ENCODE results near the gene DAAM1.

DAAM1 gene

DNA sequence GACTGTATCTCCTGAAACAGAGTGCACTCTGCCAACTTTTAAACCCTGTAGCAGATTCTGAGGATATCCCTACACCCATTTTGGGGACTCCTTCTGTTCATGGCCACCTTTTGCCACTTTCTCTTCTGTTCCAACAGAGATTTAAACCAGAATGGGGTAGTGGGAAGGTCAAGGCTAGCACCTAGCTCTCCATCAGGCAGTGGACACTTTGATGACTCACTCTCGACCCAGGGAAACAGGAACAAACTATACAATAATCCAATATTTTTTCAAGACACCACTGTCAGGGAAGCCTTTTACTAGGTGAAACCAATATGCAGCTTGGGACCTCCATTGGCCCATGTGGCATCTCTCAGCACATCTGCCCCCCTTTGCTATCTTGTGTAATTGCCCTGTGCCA, 103.6 kb downstream of the DAAM1 start:
- DNase-seq (ENCODE audit: low spot score) (no peak), FAIRE-seq (no peak)

DNA sequence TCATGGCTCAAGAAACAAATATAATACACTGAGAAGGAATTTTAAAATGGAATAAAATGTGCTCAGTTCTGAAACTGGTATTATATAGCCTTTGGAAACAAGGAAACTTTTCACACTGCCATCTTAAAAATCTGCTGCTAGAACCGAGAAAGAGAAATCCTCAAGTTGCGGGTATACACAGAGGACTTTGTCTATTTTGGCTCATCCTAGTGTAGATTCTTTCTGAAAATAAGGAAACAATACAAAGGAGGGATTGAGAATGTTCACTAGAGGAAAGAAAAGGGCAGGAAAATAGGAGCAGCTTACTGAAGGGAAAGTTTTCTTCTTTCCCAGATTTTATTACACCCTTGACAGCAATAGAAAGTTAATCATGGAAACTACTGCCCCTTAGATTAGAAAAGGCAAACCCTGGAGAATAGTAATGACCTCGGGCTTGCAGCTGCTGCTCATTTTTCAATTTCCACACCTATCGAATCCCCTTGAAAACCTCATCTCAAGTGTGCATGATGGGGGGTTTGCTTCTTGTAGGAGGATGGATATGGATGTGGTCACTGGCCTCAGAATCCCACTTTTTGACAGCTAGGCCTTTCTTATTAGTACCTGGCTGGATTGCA, 104.6 kb downstream of the DAAM1 start:
- DNase-seq (ENCODE audit: low spot score) (no peak), FAIRE-seq (no peak)

DNA sequence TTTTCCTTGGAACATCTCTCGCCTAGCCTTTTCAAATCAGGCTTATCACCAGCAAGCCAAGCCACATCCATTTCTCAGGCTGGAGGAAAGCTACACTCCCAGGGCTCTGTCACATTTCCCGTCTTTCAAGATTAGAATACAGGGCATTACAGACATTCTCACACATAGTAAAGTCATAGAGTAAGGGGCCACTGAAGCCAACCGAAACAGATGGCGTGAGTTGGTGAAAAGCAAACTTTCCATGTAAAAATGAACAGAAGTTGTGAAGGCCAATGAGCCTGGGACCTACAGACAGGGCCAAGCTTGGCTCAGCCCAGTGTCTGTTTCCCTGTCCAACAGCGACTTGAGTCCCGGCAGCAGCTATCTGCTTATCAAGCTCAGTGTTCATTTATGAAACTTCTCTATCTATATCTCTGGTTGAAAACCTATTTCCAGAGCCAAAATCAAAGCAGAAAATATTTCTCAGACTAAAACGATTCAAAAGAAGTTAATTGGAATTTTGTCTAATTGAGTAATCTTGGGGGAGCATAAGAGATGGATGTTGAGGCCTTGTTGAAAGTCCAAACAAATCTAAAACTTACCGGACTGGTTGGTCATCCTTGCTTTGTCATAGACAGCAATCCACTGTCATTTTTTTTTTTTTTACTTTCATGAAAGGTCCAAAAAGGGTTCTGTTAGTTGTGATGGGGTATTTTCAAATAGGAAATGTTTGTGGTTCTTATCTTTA, 105.6 kb downstream of the DAAM1 start:
- DNase-seq (ENCODE audit: low spot score) = no peak
- no peak for FAIRE-seq

DNA sequence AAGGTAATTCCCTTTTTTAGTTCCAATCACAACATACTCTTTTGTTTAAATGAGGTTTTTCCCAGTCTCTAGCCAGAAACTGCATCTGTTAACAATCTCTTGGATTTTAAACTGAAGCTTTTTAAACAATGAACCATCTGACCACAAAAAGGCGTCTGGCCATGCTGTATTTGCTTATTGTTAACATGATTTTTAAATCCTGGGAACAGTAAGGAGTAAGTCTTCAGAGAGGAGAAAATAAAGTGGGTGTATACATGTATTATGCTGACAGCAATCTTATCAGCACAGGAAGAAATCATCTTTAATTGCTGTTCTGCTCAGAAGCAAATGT, 106.2 kb downstream of the DAAM1 start:
- DNase-seq (ENCODE audit: low spot score) = no peak
- no peak for FAIRE-seq

DNA sequence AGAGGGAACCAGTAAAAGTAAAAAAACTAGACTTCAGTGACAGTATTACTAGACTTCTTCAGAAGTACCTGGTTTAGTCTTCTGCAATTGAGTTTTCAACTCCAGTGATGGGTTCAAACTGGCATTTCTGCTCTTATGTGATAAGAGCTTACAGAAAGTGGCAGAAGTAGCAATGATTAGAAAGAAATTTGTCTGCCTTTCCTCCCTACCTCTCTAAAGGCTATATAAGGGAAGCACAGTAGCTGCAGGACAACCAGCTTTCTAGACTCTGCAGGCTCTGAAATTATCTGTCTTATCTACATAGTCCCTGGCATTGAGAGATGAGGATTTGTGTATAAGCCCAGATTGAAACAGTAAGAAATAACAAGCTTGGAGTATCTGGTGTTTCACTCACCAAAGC, 107.5 kb downstream of the DAAM1 start:
- no peak for DNase-seq (ENCODE audit: low spot score)

DNA sequence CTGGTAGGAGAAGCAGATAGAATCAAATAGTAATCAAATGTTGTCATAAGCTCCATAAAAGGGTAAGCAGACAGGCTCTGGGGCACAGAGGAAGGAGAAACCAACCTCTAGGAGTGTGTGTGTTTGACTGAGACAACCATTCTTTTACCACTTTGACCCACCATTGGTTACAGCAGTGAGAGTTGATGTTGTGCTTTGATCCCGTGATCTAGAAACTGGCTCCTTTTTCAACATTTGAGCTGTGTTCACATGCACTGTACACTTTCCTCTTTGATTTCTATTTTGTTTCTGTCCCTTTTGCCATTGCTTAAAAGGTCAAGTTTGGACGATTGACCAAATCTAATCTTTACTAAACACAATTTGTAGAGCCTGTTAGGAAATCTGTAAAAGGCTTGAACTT, 108.0 kb downstream of the DAAM1 start:
- no peak for DNase-seq (ENCODE audit: low spot score)
- FAIRE-seq = no peak

More for the DNA sequence above, 107.5 kb downstream of the DAAM1 start:
- no peak for FAIRE-seq

DNA sequence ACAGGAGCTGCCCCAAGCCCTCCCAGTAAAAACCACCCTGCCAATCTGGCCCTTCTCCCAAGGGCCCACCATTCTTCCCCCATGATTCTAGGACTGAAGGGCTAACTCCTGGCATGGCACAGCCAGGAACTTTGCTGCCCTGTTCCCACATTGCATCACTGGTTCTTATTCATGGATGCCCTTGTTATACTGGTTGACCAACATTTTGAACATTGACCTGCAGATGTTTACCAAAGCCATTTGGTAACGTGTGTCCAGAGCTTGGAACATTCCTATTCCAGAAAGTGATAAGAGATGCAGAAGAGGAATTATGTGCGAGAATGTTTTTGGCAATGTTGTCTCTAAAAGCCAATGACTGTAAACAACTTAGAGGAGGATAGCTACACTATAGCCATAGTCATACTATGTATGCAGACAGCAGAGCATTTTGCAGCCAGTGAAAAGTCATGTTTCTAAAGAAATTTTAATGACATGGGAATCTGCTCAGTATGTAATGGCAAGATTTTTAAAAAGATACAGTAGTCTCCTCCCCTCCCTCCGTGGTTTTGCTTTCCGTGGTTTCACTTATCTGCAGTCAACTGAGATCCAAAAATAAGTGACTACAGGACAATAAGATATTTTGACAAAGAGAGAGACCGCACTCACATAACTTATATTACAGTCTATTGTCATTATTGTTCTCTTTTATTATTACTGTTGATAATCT, 108.8 kb downstream of the DAAM1 start:
- FAIRE-seq = no peak
- DNase-seq (ENCODE audit: low spot score) = no peak

DNA sequence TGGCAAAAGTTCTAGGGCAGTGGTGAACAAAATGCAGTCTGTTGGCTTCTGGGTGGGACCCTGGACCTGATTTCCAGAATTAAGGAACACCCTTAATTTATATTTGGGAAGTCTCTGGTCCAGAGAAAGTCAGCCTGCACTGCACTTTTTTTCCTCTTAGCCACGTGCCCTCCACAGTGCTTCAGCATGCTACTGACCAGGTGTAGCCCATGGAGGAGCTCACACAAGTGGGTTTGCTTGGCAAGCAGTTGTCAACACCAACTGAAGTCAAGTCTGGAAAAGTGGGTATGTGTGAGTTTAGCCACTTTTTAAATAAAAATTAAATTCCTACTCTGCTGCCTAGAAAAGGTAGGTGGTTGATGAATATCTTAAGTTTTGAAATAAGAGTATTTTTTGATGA, 111.3 kb downstream of the DAAM1 start:
- no peak for DNase-seq (ENCODE audit: low spot score)
- no peak for FAIRE-seq

DNA sequence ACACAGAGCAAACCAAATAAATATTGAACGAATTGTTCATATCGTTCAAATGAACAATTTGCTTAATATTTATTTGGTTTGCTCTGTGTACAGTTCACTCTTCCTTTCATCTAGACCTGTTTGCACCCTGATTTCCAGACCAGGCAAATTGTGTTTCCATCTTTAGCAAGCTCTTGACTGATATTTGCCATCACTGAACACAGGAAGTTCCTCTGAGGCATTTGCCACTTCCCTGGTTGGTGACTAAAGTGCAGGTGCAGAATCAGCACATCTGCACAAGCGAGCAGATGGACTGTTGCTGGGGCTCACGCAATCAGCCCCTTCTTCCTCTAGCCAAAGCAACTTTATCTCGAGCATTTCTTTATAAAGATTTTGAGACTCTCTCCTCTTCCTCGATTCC, 112.9 kb downstream of the DAAM1 start:
- DNase-seq (ENCODE audit: low spot score) (no peak), FAIRE-seq (no peak)

DNA sequence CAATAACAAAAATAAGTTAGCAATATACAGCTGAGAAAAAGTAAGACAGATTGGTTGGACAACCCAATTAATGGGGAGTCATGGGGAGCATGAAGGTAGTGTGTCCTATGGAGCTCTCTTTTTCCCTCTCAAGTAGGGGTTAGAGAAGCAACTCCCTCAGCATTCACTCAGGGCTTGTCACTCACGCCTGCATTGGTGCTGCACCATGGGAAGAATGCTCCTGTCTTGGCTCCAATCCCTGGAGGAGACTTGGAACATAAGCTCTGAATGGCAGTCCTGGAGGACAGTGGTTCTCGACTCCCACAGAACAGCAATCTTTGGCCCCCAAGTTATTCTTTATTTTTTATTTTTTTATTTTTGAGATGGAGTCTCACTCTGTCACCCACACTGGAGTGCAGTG, 113.8 kb downstream of the DAAM1 start:
- no peak for DNase-seq (ENCODE audit: low spot score)
- FAIRE-seq = no peak

DNA sequence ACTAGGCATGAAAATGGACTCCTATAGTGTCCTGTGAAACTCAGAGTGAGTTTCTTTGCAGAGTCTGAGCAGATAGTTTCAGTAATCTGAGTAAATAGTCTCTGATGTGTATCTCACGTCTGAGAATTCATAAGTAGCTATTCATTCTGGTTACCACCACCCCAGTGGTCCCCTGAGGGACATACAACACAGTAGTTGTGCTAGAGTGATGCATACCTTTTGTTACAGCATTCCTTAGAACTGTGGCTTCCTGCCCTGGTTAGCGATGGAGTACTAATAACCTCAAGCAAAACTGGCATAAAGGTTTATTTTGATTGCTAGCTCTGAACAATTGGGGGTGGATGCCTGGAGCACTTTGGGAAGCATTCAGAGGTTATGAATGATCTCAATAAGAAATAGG, 114.7 kb downstream of the DAAM1 start:
- DNase-seq (ENCODE audit: low spot score) = no peak
- no peak for FAIRE-seq

DNA sequence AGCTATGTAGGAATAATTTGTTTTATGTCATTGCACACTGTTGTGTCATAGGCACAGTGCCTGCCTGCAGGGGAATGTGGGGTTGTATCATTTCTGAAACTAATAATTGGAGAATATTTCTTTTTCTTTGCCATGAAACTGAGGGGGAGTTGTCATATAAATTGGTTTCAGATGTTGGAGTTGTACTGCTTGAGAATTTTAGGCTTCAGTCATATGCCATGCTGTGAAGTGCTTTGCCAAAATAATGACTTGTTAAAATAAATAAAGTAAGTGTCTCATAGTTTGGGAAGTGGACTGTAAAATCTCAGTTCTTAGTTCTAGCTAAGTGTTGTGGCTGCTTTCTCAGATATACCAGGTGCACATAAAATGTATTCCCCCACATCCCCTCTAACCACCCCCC, 116.8 kb downstream of the DAAM1 start:
- DNase-seq (ENCODE audit: low spot score) (no peak), FAIRE-seq (no peak)

DNA sequence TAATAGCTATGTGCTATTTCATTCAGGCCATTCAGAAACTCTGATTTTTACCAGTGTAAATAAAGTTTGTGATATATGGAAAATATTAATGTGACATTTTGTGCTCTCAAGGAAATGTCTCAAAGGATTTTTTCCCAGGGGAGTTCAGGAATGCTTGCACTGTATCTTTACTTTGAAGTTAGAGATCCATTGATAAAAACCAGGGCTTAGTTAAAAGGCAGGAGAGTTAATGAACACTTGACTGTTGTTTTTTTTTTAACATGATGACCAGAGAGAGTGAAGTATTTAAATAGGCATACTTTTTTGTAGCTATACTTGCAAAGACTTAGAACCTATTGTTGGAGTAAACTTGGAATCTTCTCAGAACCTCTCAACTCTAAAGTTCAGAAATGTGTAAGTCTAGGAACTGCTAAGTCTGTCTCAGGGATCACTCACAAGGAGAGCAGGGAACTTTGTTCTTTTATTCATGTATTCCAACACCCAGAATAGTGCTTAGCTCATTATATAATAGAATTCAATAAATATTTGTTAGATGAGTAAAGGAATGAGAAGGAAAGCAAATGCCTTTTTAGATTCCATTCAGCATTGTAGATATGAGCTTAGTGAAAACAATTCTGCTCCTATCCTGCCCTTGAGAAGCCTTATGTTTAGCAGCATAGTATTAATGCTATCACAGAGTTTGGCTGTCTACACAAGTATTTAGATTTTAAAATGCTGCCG, 117.5 kb downstream of the DAAM1 start:
- no peak for FAIRE-seq
- no peak for DNase-seq (ENCODE audit: low spot score)

DNA sequence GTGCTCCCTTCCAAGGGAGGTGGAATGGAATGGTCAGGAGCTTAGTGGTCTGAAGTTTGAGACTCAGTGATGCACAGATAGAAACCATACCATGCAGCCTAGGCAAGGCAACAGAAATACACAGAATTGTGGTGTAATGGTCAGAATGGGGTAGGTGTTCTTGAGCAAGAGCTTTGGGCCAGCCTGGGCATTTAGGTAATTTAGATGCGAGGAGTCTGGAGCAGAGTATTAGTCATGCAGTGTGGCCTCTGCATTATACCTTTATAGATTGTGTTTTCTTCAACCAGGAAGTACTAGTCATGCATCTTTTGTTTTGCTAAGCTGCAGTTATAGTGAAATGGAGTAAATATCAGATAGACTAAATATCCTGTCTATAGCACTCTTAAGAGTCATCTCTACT, 118.3 kb downstream of the DAAM1 start:
- no peak for FAIRE-seq

DNA sequence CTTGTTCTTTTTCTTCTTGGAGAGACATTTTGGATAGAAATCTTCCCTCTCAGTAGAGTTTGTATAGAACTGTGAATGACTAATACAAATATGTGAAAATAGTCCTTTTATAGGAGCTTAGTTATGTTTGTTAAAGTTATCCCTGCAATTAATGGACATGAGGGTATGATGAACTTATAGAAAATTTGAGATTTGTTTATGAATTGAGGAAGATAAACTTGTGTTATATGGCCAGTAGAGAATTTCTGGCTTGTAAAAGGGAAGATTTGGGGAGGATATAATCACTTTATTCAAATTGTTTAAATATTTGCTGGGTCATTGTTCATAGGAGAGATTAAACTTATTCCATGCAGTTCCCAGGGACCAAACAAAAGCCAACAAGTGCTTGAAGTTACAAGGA, 119.6 kb downstream of the DAAM1 start:
- no peak for FAIRE-seq

More for the DNA sequence above, 118.3 kb downstream of the DAAM1 start:
- DNase-seq (ENCODE audit: low spot score) = peak; percentile 8

DNA sequence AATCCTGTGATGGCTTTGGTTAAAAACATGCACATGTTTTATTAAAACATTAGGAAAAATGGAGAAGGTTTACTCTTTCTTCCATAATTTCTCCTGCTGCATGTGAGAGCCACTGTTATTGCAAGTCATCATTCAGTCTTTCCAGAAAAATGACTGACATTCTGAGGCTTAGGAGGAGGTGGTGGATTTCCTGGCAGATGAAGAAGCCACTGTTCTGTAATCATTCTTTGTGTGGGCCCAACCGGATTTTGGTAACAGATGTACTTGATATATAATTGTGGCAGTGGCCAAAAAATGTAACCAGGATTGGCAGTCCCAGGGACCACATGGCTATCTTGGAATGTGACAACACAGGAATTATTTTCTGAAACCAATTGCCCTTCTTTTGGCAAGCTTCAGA, 120.2 kb downstream of the DAAM1 start:
- no peak for FAIRE-seq
- no peak for DNase-seq (ENCODE audit: low spot score)

More for the DNA sequence above, 119.6 kb downstream of the DAAM1 start:
- no peak for DNase-seq (ENCODE audit: low spot score)

DNA sequence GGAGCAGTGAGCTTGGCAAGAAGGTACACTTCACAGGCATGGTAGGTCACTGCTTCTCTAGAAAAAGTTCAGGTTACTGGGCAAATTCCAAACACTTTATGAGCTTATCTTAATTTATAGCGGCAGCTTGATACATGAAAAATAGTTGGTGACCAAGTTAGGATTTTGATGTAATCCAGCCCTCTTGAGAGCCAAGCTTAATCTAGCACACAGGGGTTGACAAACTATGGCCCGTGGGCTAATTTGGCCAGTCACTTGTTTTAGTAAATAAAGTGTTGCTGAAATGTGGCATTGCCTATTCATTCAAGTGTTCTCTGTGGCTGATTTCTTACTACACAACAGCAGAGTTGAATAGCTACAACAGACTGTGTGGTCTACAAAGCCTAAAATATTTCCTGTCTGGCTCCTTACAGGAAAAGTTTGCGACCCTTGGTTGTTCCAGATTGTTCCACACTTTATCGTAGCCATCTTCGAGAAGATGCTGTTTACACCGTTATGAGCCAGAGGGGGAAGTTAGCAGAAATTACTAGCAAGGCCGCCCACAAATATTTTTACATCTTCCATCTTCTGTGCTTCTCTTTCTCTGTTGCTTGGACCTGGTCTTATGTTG, 120.9 kb downstream of the DAAM1 start:
- DNase-seq (ENCODE audit: low spot score) (no peak), FAIRE-seq (no peak)

DNA sequence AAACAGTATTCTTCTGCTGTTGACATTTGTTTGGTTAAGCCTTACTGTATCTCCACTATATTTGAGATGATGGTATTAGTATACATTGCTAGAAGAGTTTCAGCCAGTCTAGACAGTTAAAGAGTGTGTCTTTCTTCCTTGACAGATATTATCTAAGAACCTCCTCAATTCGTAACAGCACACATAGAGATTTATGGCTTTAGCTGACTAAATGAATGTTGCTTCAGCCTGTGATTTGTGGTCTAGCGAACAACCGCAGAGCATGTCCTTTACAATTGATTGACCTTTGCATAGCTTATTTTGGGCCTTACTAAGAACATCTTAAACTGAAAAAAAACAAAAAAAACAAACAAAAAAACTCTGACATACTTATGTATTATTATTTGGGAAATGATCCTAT, 122.2 kb downstream of the DAAM1 start:
- no peak for FAIRE-seq
- DNase-seq (ENCODE audit: low spot score) = peak; percentile 7

DNA sequence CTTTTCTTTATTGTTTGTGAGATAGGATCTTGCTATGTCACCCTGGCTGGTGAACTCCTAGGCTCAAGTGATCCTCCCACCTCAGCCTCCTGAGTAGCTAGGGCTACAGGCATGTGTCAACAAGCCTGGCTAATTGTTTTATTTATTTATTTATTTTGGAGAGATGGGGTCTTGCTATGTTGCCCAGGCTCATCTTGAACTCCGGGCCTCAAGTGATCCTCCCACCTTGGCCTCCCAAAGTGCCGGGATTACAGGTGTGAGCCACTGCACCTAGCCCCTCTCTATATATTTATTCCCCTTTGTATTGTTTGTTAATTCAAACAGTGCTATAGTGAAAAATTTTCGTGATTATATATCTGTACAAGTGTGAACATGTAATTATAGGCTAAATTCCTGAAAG, 123.3 kb downstream of the DAAM1 start:
- DNase-seq (ENCODE audit: low spot score) (no peak), FAIRE-seq (no peak)

DNA sequence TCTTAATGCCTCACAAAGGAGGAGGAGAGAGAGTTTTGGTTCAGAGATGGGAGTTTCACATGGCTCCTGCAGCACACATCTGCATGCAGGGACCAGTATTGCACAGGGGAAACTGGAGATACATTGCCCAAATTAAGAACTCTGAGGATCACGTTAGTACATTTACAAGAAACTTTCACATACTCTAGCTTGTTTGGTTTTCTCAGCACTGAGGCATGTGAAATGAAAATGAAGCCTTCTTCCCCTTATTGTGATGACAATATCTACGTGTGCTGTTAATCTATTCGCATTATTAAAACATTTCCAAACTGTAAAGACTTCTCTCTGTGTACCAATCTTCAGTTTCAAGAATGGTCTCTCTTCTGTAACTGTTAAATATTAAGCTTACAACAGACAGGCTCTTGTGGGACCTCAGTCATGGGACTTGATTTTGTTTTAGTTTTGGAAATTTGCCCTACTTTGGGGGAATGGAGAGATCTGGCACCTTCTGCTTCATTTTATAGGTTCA, 124.7 kb downstream of the DAAM1 start:
- DNase-seq (ENCODE audit: low spot score) = no peak
- no peak for FAIRE-seq

Data from RCC 7860 (cell line).